Measurements from ENCODE around the gene UCHL3.
A peak's percentile ranks its signal among the peaks of the same experiment; 100 is the strongest.
"Not testable (repeated sequence)": the region's sequence is repeated elsewhere in the genome, so short reads cannot be mapped to it uniquely, and the experiment has no call there.

UCHL3 gene

DNA sequence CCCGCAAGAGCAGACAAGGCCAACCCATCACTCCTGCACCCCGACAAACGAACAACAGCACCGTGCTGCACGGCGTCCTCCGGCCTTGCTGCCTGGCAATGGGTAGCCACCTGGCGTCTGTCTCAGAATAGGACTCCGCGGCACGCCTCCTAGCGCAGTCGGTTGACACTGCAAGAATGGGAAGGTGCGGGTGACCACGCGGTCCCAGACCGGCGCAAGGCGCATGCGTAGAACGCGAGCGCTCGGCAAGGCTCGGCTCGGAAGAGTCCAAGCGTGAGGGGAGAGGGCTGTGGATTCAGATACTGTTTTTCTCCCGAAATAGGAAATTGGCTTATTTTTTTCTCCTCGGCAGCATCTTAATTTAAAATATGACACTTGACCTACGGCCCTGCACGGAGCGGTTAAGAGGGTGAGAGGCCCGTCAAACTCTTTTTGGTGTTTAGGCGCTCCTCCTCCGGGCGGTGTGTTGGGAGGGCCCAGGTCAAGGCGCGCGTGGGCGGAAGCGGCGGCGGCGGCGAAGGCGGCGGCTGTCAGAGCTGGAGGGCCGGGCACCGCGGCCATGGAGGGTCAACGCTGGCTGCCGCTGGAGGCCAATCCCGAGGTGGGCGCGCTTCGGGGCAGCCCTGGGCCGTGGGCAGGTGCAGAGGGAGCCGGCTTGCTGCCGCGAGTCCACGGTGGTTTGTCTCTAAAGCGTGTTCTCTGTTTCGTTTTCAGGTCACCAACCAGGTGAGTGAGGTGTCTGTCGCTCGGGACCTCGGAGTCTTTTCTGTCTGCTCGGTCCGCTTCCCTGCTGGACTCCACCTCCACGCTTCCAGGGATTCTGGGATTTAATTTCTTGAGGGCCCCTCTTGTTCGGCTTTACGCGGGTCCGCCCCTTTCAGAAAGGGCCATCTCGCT is at the start of gene UCHL3:
TSS of gene UCHL3 (plus strand) at position 530 of the 897 bp plus-strand sequence. CDS start at position 560, 30 bp downstream.
- peak; percentile 84 for DNase-seq

- DNase-seq = no peak
Measured at GRCh38 chr13:75505327-75505726, 44.3 kb upstream of the UCHL3 start.

DNA sequence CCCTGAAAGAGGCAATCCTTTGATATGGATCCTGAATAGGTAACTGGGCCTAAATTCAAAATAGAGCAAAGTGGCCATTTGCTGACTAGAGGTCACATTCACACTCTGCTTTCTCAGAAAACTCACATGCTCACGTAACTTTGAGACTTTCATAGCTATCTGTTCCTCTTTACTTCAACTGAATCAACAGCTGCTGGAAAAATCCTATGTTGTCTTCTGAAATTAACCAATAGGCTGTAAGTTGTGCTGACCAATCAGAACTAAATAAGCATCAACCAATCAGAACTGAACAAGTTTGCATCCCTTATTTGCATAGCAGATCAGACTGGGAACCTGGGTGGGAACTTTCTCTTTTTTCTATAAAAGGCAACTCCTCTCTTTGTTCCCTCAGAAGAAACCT is 43.6 kb upstream of the UCHL3 start:
- no peak for DNase-seq

- DNase-seq = no peak
Measured at GRCh38 chr13:75507027-75508001, 42.3 kb upstream of the UCHL3 start.

GRCh38 chr13:75508002-75508548 is 41.5 kb upstream of the UCHL3 start:
- DNase-seq = no peak

DNA sequence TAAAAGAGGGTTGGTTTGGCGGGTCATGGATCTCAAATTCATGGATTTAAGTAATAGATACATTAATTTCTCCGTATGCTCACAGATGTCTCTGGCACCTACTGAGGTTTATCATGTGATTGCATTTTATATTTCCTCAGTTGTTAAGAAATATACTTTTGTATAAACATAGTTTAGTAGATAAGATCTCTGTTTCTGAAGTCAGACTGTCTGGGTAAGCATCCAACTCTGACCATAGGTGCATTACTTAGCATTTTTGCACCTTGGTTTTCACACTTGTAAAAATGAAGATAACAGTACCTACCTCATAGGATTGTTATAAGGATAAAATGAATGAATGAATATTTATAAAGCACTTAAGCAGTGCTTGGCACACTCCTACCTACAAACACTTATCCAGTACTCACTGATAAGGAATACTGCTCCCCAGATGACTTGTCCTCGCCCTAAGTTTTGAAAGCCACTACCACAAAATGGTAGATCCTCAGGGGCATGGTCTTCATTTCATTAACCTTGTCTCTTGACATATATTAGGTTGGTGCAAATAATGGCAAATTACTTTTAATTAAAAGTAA is 38.5 kb upstream of the UCHL3 start:
- no peak for DNase-seq

DNA sequence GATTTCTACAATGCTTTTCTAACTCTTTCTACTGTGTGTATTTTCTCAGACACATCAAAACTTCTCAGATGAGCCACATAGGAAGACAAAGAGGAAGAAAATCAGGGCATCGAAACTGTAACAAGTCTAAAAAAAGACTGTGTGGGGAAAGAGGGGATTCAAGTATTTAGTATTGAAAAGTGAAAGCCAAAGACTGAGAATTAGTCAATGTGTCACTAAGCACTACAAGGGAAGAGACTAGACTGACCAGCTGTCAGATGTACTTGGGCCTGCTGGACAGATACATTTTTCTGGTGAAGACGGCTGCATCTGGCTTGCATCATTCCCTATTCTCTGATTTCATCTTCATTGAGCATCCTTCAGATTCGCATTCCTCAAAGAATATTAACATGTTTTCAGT is 37.3 kb upstream of the UCHL3 start:
- no peak for DNase-seq

- no peak for DNase-seq
Measured at GRCh38 chr13:75513271-75513670, 36.3 kb upstream of the UCHL3 start.

DNA sequence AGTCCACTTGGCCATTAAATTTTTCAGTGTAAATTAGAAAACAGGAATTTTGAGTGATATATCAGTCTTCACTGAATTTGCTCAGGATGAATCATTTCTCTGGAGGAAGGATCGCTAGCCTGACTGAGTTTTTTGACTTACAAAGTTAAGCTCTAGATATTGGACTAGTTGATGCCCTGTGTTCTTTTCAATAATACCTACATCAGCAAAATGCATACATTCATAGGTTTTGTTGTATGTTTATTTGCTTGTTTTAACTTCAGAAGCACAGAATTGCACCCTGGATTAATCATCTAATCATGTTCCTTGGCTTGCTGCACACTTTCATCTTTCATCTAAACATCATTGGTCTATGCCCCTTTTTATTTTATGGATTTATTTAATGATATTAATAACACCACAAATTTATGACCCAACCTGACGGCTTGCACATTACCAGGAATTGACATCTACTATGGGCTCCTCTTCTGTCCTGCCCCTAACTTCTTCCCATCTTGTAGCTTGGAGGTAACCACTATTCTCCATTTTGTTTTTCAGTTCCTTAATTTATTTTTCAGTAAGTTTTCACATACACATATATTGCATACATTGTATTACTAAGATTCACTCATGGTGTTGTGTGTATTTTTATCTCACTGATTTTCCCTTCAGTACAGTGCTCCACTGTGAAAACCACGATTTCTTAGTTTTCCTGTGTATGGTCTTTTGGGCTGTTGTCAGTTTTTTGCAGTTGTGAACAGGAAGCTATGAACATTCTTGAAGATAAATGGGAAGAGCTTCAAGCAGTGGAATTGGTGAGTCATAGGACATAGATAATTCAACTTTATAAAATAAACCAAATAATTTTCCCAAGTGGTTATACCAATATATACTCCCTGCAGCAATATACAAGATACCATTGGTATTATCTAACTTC is 35.3 kb upstream of the UCHL3 start:
- DNase-seq = no peak

DNA sequence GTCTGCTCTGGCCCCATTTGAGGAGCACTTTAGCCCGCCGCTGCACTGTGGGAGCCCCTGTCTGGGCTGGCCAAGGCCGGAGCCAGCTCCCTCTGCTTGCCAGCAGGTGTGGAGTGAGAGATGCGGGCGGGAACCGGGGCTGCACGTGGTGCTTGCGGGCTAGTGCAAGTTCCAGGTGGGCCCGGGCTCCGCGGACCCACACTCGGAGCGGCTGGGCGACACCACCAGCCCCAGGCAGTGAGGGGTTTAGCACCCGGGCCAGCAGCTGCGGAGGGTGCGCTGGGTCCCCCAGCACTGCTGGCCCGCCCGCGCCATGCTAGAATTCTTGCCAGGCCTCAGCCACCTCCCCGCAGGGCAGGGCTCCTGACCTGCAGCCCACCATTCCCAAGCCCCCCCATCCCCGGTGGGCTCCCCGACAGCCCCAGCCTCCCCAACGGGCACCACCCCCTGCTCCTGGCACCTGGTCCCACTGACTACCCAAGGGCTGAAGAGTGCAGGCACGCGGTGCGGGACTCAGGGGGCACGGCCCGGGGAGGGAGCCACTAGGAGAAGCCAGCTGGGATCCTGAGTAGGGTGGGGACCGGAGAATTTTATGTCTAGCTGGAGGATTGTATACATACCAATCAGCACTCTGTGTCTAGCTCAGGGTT is 31.0 kb upstream of the UCHL3 start:
- DNase-seq = no peak

- DNase-seq = no peak
Measured at GRCh38 chr13:75521956-75522355, 27.6 kb upstream of the UCHL3 start.

DNA sequence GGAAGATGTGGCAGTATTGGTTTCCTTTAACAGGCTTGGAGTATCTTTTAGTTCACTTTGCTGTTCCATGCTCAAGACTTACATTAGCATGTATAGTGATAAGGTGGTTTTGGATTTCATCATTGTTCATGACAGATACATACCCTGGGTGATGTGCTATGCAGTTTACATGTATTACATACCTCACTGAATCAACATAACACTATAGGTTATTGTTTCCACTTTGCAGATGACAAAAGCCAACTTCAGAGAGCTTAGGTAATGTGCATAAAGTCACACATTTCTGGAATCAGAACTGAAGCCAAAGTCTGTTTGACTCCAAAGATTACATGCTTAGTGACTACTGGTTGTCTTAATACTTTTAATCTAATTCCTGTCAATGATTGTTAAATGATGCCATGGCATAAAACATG is 19.0 kb upstream of the UCHL3 start:
- no peak for DNase-seq

DNA sequence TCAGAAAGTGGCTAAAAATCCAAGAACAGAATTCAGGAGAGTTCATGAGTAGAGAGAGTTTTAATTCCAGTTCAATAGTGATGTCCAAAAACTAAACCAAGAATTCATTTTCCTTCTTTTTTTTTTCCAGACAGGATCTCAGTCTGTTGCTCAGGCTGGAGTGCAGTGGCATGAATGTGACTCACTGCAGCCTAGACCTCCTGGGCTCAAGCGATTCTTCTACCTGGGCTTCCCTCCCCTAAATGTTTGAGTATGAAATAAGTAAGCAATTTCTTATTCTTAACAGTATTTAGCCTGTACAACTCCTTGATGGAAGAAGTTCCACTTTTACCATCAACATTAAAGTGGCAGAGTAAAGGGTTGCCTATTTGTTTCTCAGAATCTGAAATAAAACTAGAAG is 15.7 kb upstream of the UCHL3 start:
- no peak for DNase-seq

- peak; percentile 68 for DNase-seq
Measured at GRCh38 chr13:75537401-75538365, 11.9 kb upstream of the UCHL3 start, which contains the start of gene COMMD6. TSS of gene COMMD6 (minus strand) at chr13:75537841. CDS start at chr13:75537805, 36 bp downstream.

GRCh38 chr13:75541287-75541686 is 8.3 kb upstream of the UCHL3 start:
- no peak for DNase-seq

GRCh38 chr13:75541961-75542360 is 7.6 kb upstream of the UCHL3 start:
- DNase-seq = no peak

GRCh38 chr13:75544681-75545330 is 4.8 kb upstream of the UCHL3 start:
- DNase-seq = no peak

DNA sequence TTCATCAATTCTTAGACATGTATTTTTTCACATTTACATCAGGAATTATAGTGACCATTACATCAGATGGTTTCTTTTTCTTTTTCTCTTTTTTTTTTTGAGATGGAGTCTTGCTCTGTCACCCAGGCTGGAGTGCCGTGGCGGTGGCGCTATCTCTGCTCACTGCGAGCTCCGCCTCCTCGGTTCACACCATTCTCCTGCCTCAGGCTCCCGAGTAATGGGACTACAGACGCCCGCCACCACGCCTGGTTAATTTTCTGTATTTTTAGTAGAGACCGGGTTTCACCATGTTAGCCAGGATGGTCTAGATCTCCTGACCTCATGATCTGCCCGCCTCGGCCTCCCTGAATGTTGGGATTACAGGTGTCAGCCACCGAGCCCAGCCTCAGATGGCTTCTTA is 4.2 kb upstream of the UCHL3 start:
- not testable (repeated sequence) for DNase-seq

GRCh38 chr13:75547917-75548316 is 1.7 kb upstream of the UCHL3 start:
- no peak for DNase-seq
